Naive thymus-derived CD8-positive, alpha-beta T cell (primary cell): ENCODE data around the gene PAX4. TPM values are rescaled to one million over a fixed set of nuclear protein-coding genes. Genes with fewer than 3 reads are reported as not detected.
A peak's percentile ranks its signal among the peaks of the same experiment; 100 is the strongest.
"Not testable (repeated sequence)": the region's sequence is repeated elsewhere in the genome, so short reads cannot be mapped to it uniquely, and the experiment has no call there.

Experiments
- ATAC-seq, 2 donors: fragments of 150-1000 bp; cut with Tn5 transposase in 1 of 2; sonication (Bioruptor Pico), chemical (Tn5 transposase) in 1 of 2; 1 replicate in 1 of 2; 2 replicates in 1 of 2; pipeline ENCODE4 v1.10.0; 2021; ENCODE audit warnings: mild to moderate bottlenecking in 2 of 2, moderate library complexity in 2 of 2
- POLR2A ChIA-PET: fragments of 350-600 bp; sonication (Branson Sonifier 250); formaldehyde crosslinking; loops from one replicate; lab custom pipeline; 2021; ENCODE audit warnings: antibody characterized with exemption; lab: Charles Lee
- DNase-seq, 10 donors: peaks; one replicate each; pipeline versions ENCODE4 v3.0.0 to v3.0.0-alpha.2; 2020 to 2022
- H3K27ac Mint-ChIP-seq, 10 donors: one replicate each; pipeline ENCODE4 v1.8.0; 2020 to 2022; ENCODE audit warnings: mild to moderate bottlenecking in 10 of 10, mixed read lengths in 10 of 10, moderate library complexity in 4 of 10, inconsistent platforms in 1 of 10
- H3K27me3 Mint-ChIP-seq, 5 donors: one replicate each; pipeline ENCODE4 v1.8.0; 2021 to 2022; ENCODE audit warnings: mixed read lengths in 5 of 5
- H3K36me3 Mint-ChIP-seq, 3 donors: one replicate each; pipeline ENCODE4 v1.8.0; 2020 to 2022; ENCODE audit warnings: mixed read lengths in 3 of 3, mild to moderate bottlenecking in 2 of 3, inconsistent platforms in 1 of 3
- H3K4me1 Mint-ChIP-seq, 4 donors: one replicate each; pipeline ENCODE4 v1.8.0; 2021 to 2022; ENCODE audit warnings: mixed read lengths in 4 of 4
- H3K4me3 Mint-ChIP-seq, 10 donors: one replicate each; pipeline ENCODE4 v1.8.0; 2020 to 2022; ENCODE audit warnings: mild to moderate bottlenecking in 10 of 10, mixed read lengths in 10 of 10, moderate library complexity in 6 of 10, inconsistent platforms in 1 of 10
- H3K9me3 Mint-ChIP-seq, 9 donors: one replicate each; pipeline ENCODE4 v1.8.0; 2020 to 2022; ENCODE audit warnings: mixed read lengths in 9 of 9, mild to moderate bottlenecking in 3 of 9, inconsistent platforms in 1 of 9, moderate library complexity in 1 of 9
- polyA plus RNA-seq, 3 donors: library from polyadenylated mRNA; unstranded; fragments of 300-500 nt; fragmentation: Illumina TruSeq; gene quantifications; one replicate each; pipeline ENCODE4 v1.2.3, GENCODE V29; 2021
- total RNA-seq, 8 experiments: library from RNA in 2 of 8; stranded (reverse) in 2 of 8; gene quantifications; one replicate each; pipeline ENCODE4 v1.2.3 and lab custom pipeline; 2021 to 2026

PAX4 gene
- total and polyA plus RNA-seq, 5 experiments from 2014 or later, result not detected

DNA sequence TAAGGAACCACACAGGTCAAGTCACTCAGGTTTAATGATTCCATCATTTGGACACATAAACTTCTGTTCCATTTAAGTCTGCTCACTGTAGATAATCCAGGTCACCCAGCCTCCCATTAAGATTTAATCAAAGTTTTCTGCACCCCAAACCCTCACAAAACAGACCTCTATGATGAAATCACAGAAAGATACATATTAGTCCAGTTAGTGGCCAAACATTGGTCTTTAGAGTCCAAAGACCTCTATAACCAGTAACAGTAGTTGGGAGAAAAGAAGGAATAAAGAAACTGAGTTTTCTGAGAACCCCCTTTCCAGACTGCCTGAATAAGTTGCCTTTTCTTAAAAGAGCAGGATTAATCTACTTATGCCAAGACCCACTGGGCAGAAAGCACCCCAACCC is 37.3 kb downstream of the PAX4 start:
- Mint-ChIP-seq H3K27ac (peak overlapping the region in 2 of 10 donors; percentile 21), H3K4me1 (peaks cover 32 to 62% (median 58%) of the 10 kb centered on the region in 4 donors), H3K36me3 (peaks cover 0 to 57% (median 38%) of the 10 kb centered on the region in 3 donors), H3K27me3 (no peaks in the 10 kb centered on the region), H3K9me3 (no peaks in the 10 kb centered on the region), H3K4me3 (peak overlapping the region in 1 of 10 donors; percentile 29)
- no peak for DNase-seq
- ATAC-seq, result no peak
- POLR2A ChIA-PET, result no interaction called here

DNA sequence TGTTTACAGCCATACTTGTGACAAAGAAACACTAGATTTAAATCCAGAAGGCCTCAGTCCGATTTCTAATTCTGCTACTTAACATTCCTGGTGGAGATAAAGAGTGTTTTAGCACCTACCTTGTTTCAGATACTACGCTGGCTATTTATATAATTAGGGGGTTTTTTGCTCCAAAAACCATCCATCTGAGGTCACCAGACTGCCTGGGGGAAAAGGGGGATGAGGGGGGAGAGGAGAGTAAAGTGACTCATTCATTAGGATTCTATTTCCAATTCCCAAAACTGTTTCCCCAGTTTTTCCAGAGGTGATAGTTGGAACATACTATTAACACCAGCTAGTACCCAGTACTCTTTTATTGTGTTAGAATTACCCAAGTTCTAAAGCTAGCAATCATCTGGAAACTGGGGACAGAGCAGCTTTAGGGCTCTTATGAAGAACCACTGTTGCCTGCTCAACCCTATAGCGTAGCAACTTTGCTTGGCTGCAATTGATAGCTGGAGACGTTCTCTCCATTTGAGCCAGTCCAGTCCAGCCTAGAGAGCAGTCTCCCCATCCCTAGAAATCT is 39.1 kb downstream of the PAX4 start:
- H3K4me1 Mint-ChIP-seq, result peaks cover 29 to 46% (median 44%) of the 10 kb centered on the region in 4 donors
- H3K4me3 Mint-ChIP-seq, result no peak overlapping the region
- no peaks in the 10 kb centered on the region for H3K27me3 Mint-ChIP-seq
- no peak for ATAC-seq
- H3K27ac Mint-ChIP-seq, result no peak overlapping the region
- peaks cover 0 to 57% (median 38%) of the 10 kb centered on the region in 3 donors for H3K36me3 Mint-ChIP-seq
- POLR2A ChIA-PET, result no interaction called here
- H3K9me3 Mint-ChIP-seq, result no peaks in the 10 kb centered on the region
- no peak for DNase-seq

DNA sequence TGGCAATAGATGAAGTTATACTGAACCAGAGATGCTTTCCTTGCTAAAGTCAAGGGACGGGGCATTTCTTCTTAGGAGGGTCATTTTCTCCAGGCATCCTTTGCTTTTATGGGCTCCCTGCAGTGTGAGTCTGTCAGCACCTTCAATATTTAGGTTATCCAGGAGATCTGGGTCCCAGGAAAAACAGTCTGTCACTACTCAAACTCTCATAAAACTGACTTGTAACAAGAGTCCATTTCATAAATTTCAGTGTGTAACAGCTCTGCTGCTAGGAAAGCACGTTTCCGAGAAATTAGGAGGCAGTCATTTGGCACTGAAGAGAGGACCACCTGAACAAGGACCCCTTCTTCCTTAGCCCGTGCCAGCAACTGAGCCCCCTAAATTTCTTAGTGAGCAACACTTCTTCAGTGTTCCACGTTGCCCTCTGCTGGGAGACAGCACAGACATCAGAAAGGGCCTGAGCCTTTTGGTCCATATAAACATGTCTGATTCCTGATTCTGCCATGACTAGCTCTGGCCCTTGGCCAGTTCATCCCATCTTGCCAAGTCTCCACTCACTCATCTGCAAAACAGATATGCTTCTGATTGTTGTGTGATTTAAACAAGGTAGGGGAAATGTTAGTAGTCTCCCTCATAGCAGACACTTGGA is 39.8 kb downstream of the PAX4 start:
- H3K4me3 Mint-ChIP-seq, result no peak overlapping the region
- H3K27me3 Mint-ChIP-seq, result no peaks in the 10 kb centered on the region
- peaks cover 24 to 40% (median 37%) of the 10 kb centered on the region in 4 donors for H3K4me1 Mint-ChIP-seq
- no peaks in the 10 kb centered on the region for H3K9me3 Mint-ChIP-seq
- H3K27ac Mint-ChIP-seq, result peak overlapping the region in 1 of 10 donors; percentile 4
- POLR2A ChIA-PET, result no interaction called here
- ATAC-seq (no peak), DNase-seq (no peak)
- H3K36me3 Mint-ChIP-seq, result peaks cover 0 to 52% (median 33%) of the 10 kb centered on the region in 3 donors

DNA sequence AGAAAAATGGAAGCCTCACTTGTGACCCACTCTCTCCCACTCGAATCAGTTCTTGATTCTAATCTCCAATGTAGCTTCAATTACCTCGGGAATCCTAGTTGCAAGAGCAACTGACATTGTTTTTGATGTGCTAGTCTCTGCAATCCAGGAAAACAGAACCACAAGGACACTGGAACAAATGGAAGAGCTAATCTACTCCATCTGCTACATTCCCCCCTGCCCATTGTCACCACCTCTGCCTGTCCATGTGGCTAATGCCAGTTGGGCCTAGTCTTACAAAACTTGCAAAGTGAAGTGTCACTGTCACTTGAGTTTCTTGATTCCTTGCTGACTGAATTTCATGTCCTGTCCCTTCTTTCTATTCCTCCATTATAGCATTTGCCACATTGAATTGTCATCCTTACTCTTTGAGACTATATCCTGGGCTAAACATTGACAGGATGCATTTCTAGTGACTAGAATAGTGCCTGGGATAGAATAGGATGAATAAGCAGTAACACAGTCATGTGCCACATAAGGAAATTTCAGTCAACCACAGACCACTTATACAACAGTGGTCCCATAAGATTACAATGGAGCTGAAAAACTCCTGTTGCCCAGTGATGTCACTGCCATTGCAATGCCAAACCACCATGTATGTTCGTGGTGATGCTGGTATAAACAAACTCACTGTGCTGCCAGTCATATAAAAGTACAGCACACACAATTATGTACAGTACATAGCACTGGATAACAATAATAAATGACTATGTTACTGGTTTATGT is 46.0 kb downstream of the PAX4 start:
- no peak overlapping the region for H3K4me3 Mint-ChIP-seq
- ATAC-seq, result no peak
- H3K9me3 Mint-ChIP-seq, result peaks cover 0 to 5% (median 0%) of the 10 kb centered on the region in 9 donors
- no peak for DNase-seq
- H3K36me3 Mint-ChIP-seq, result peaks cover 7 to 10% (median 9%) of the 10 kb centered on the region in 3 donors
- H3K27ac Mint-ChIP-seq, result no peak overlapping the region
- POLR2A ChIA-PET, result no interaction called here
- no peaks in the 10 kb centered on the region for H3K27me3 Mint-ChIP-seq
- peaks cover 0 to 8% (median 0%) of the 10 kb centered on the region in 4 donors for H3K4me1 Mint-ChIP-seq

DNA sequence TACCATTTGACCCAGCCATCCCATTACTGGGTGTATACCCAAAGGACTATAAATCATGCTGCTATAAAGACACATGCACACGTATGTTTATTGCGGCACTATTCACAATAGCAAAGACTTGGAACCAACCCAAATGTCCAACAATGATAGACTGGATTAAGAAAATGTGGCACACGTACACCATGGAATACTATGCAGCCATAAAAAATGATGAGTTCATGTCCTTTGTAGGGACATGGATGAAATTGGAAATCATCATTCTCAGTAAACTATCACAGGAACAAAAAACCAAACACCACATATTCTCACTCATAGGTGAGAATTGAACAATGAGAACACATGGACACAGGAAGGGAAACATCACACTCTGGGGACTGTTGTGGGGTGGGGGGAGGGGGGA is 49.9 kb downstream of the PAX4 start:
- H3K27ac Mint-ChIP-seq, H3K27me3 Mint-ChIP-seq, POLR2A ChIA-PET, DNase-seq, ATAC-seq, H3K4me3 Mint-ChIP-seq: not testable (repeated sequence)
- peaks cover 0 to 11% (median 0%) of the 10 kb centered on the region in 4 donors for H3K4me1 Mint-ChIP-seq
- peaks cover 0 to 13% (median 5%) of the 10 kb centered on the region in 9 donors for H3K9me3 Mint-ChIP-seq
- H3K36me3 Mint-ChIP-seq, result peaks cover 15 to 33% (median 18%) of the 10 kb centered on the region in 3 donors

DNA sequence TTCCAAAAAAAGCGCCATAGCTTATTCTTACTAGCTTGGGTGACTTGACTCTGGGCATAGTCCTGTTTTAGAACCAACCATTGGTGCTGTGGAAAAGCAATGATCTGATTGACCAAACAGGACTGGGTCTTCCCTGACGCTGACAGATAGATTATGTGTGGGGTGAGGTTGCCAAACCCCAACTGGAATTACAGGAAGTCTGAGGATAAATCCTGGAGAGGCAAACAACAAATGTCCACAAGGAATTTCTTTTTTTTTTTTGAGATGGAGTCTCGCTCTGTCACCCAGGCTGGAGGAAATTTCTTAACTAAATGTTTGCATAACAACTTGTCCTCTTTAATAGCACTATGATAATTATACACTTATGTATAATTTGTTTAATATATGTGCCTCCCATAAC is 51.7 kb downstream of the PAX4 start:
- no peak overlapping the region for H3K4me3 Mint-ChIP-seq
- peaks cover 0 to 14% (median 6%) of the 10 kb centered on the region in 9 donors for H3K9me3 Mint-ChIP-seq
- DNase-seq, result no peak
- H3K27me3 Mint-ChIP-seq, result peaks cover 0 to 4% (median 0%) of the 10 kb centered on the region in 5 donors
- peaks cover 10 to 38% (median 15%) of the 10 kb centered on the region in 3 donors for H3K36me3 Mint-ChIP-seq
- H3K27ac Mint-ChIP-seq, result no peak overlapping the region
- ATAC-seq, result no peak
- POLR2A ChIA-PET, result no interaction called here
- peaks cover 0 to 10% (median 0%) of the 10 kb centered on the region in 4 donors for H3K4me1 Mint-ChIP-seq

Other genes with a start within 250 kb of the PAX4 start
- 10 to 100 TPM; 78.5 to 85.7 TPM for gene ZNF800, start 225.4 kb downstream of the PAX4 start, total RNA-seq
- 10 to 100 TPM; 50.0 to 61.3 (median 55.0) TPM for gene ZNF800, start 225.4 kb downstream of the PAX4 start, polyA plus RNA-seq
- gene GCC1, start 32.5 kb downstream of the PAX4 start, total RNA-seq, result 10 to 100 TPM; 20.8 to 23.5 TPM
- gene GCC1, start 32.5 kb downstream of the PAX4 start, polyA plus RNA-seq, result 10 to 100 TPM in 1 of 3 donors, 1 to 10 TPM in 2; 7.9 to 14.5 (median 8.0) TPM
- gene ARF5, start 29.7 kb downstream of the PAX4 start, total RNA-seq, result 10 to 100 TPM; 77.0 to 79.3 TPM
- 100 to 1,000 TPM; 146 to 156 (median 152) TPM for gene ARF5, start 29.7 kb downstream of the PAX4 start, polyA plus RNA-seq
- 1 to 10 TPM; 4.6 to 7.4 TPM for gene FSCN3, start 24.4 kb downstream of the PAX4 start, total RNA-seq
- gene FSCN3, start 24.4 kb downstream of the PAX4 start, polyA plus RNA-seq, result under 1 TPM; 0.29 to 0.57 (median 0.48) TPM
- gene SND1, start 34.1 kb upstream of the PAX4 start, total RNA-seq, result 100 to 1,000 TPM in 1 of 2 experiments, 10 to 100 TPM in 1; 99.8 to 105 TPM
- 10 to 100 TPM; 80.1 to 86.0 (median 82.5) TPM for gene SND1, start 34.1 kb upstream of the PAX4 start, polyA plus RNA-seq